ENCODE results near the gene ZNF160.

ZNF160 gene

DNA sequence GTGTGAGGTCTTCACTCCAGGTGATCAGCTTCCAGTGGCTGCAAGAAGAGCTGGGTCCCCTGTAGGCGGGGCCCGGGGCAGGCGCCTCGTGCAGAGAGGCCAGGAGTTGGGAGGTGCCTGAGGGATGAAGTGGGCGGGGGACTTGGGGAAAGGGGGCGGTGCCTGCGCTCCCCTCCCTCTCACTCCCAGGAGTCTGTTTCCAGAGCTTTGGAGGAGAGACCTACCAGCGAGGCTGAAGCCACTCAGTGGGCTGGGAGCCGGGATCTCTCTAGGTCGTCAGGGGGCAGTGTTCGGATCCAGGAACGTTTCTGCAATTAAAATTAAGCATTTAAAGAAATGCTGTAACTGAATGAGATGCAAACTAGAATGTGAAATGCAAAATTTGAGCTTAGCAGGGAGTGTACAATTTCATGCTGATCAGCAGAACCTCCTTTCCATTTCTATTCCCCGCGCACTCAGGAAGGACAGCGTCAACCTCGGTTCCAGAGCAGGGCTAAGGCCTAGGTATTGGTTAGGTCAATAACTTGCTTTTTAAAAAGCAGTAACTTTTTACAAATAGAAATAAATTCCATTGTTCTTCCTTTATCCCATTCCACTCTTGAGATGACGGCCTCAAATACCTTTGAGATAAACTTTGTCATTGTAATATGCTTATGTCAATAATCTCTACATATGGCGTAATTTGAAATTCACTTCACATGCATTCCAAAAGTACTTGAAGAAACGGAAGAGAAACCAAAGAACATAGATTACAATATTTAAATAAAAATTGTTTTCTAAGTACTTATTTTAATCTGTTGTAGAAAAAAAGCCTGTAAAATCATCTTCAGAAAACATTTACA is 11.6 kb downstream of the ZNF160 start:
- TF ChIP-seq, protein P1, sequence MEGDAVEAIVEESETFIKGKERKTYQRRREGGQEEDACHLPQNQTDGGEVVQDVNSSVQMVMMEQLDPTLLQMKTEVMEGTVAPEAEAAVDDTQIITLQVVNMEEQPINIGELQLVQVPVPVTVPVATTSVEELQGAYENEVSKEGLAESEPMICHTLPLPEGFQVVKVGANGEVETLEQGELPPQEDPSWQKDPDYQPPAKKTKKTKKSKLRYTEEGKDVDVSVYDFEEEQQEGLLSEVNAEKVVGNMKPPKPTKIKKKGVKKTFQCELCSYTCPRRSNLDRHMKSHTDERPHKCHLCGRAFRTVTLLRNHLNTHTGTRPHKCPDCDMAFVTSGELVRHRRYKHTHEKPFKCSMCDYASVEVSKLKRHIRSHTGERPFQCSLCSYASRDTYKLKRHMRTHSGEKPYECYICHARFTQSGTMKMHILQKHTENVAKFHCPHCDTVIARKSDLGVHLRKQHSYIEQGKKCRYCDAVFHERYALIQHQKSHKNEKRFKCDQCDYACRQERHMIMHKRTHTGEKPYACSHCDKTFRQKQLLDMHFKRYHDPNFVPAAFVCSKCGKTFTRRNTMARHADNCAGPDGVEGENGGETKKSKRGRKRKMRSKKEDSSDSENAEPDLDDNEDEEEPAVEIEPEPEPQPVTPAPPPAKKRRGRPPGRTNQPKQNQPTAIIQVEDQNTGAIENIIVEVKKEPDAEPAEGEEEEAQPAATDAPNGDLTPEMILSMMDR (IDR thresholded peaks at IDR 0.05; ENCODE audit: control insufficient read depth, insufficient read depth, low read depth, low read length, missing control alignments) = no peak
- no peak for DNase-seq (ENCODE audit: low read depth)
- H3K4me3 ChIP-seq (ENCODE audit: control insufficient read depth, low read depth, low read length) = no peak overlapping the region

DNA sequence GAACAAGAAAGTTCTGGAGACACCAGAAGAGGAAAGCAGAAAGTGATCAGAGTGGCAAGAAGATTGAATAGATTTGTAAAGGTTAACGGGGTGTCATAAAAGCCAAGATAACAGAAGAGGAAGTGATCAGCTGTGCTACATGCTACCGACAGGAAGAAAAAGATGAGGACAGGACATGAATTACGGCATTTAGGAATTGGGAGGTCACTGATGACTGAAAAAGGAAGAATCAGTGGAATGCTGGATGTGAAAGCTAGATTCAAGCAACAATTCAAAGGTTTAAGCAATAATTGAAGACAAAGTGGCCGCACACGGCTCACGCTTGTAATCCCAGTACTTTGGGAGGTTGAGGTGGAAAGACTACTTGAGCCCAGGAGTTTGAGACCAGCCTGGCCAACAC is 15.1 kb downstream of the ZNF160 start:
- DNase-seq (ENCODE audit: low read depth) = no peak
- no peak overlapping the region for H3K4me3 ChIP-seq (ENCODE audit: control insufficient read depth, low read depth, low read length)
- TF ChIP-seq, protein P1 (IDR thresholded peaks at IDR 0.05; ENCODE audit: control insufficient read depth, insufficient read depth, low read depth, low read length, missing control alignments) = no peak

DNA sequence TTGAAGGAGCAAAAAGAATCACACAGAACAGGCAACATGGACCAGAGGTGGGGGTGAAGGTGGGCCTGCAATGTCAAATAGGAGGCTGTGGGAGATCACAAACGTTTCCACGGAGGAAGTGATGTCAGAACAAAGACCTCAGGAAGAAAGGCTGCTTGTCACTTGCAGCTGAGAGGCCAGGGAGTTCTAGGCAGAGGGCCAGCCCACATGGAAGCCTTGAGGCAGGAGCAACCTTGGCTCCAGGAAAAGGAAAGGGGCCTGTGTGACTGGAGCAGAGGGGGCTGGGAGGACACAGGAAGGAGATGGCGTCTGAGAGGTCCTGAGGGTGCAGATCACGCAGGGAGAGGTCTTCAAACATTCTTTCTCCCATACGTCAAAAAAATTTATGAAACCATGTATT is 16.3 kb downstream of the ZNF160 start:
- TF ChIP-seq, protein P1 (IDR thresholded peaks at IDR 0.05; ENCODE audit: control insufficient read depth, insufficient read depth, low read depth, low read length, missing control alignments) = no peak
- no peak for DNase-seq (ENCODE audit: low read depth)
- no peak overlapping the region for H3K4me3 ChIP-seq (ENCODE audit: control insufficient read depth, low read depth, low read length)

DNA sequence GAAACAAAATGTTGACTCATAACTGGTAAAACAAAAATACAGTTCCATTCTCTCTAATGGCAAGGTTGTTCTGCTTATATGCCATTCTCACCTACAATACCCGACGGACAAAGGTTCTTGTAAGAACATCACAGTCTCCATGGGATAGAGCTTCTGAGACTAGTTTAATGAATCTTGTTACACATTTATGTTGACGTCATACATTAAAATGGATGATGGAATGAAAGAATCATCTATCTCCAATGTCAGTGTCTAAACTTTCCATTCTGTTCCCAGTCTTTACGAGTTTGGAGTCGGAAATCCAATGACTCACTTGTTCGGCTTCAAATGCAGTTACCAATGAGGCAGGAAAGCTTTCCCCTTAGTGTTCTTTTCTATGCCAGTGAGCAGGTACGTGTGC is 17.7 kb downstream of the ZNF160 start:
- DNase-seq (ENCODE audit: low read depth) = no peak
- H3K4me3 ChIP-seq (ENCODE audit: control insufficient read depth, low read depth, low read length) = no peak overlapping the region
- TF ChIP-seq, protein P1 (IDR thresholded peaks at IDR 0.05; ENCODE audit: control insufficient read depth, insufficient read depth, low read depth, low read length, missing control alignments) = no peak

DNA sequence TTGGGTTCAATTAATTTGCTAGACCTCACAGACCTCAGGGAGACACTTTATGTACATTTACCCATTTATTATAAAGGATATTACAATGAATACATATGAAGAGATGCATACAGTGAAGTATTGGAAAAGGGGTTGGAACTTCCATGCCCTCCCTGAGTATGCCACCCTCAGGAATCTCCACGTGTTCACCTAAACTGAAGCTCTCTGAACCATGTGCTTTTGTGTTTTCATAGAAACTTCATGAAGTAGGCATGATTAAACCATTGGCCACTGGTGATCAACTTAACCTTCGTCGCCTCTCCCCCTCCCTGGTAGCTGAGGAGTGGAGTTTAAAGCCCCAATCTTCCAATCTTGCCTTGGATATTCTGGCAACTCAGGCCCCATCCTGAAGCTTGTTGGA is 20.3 kb downstream of the ZNF160 start:
- TF ChIP-seq, protein P1 (IDR thresholded peaks at IDR 0.05; ENCODE audit: control insufficient read depth, insufficient read depth, low read depth, low read length, missing control alignments) = no peak
- no peak overlapping the region for H3K4me3 ChIP-seq (ENCODE audit: control insufficient read depth, low read depth, low read length)
- no peak for DNase-seq (ENCODE audit: low read depth)

DNA sequence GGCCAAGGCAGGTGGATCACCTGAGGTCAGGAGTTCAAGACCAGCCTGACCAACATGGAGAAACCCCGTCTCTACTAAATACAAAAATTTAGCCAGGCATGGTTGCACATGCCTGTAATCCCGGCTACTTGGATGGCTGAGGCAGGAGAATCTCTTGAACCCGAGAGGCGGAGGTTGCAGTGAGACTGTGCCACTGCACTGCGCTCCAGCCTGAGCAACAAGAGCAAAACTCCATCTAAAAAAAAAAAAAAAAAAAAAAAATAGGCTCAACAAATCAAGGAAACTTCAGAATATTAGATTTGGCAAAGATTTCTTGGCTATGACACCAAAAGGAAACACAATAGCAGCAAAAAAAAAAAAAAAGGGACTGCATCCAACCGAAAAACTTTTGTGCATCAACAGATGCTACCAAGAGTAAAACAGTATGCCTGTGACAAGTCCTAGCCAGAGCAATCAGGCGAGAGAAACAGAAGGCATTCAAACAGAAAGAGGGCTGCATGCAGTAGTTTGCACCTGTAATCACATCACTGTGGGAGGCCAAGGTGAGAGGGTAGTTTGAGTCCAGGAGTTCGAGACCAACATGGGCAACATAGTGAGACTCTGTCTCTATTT is 23.8 kb downstream of the ZNF160 start:
- DNase-seq (ENCODE audit: low read depth) = no peak
- no peak overlapping the region for H3K4me3 ChIP-seq (ENCODE audit: control insufficient read depth, low read depth, low read length)
- TF ChIP-seq, protein P1 (IDR thresholded peaks at IDR 0.05; ENCODE audit: control insufficient read depth, insufficient read depth, low read depth, low read length, missing control alignments) = no peak
